CD4-positive, CD25-positive, alpha-beta regulatory T cell (primary cell): ENCODE measurements around the gene PTPN4. TPM values are rescaled to one million over a fixed set of nuclear protein-coding genes. Genes with fewer than 3 reads are reported as not detected.

Experiments
- ATAC-seq, 2 donors: fragments of 150-1000 bp; cut with Tn5 transposase; one replicate each; pipeline ENCODE4 v1.10.0; 2021; ENCODE audit warnings: low read depth in 2 of 2, moderate number of reproducible peaks in 2 of 2, moderate library complexity in 1 of 2
- DNase-seq, 3 donors: peaks; one replicate each; pipeline versions ENCODE4 v3.0.0 to v3.0.0-alpha.2; 2012 to 2022; ENCODE audit warnings: mixed read lengths in 1 of 3
- H3K27ac ChIP-seq: one replicate; pipeline ENCODE4 v1.7.0; 2013; ENCODE audit warnings: mild to moderate bottlenecking, low read length; ENCODE audit not compliant: insufficient read depth, poor library complexity, severe bottlenecking
- H3K27me3 ChIP-seq: one replicate; pipeline ENCODE4 v1.7.0; 2013; ENCODE audit warnings: low read length; ENCODE audit not compliant: control insufficient read depth, insufficient read depth
- H3K36me3 ChIP-seq: one replicate; pipeline ENCODE4 v1.7.0; 2013; ENCODE audit warnings: mild to moderate bottlenecking, low read length, moderate library complexity; ENCODE audit not compliant: control insufficient read depth, insufficient read depth
- H3K4me1 ChIP-seq: 2 replicates; pipeline ENCODE4 v1.7.0; 2013; ENCODE audit warnings: mild to moderate bottlenecking, low read length; ENCODE audit not compliant: insufficient read depth, control insufficient read depth, poor library complexity, severe bottlenecking
- H3K4me3 ChIP-seq: one replicate; pipeline ENCODE4 v1.7.0; 2013; ENCODE audit warnings: low read depth, mild to moderate bottlenecking, low read length, moderate library complexity
- H3K9me3 ChIP-seq, 2 experiments: 1 replicate in 1 of 2; 2 replicates in 1 of 2; pipeline ENCODE4 v1.7.0; 2013; ENCODE audit warnings: low read length in 2 of 2, mild to moderate bottlenecking in 1 of 2, moderate library complexity in 1 of 2; ENCODE audit not compliant: control insufficient read depth in 2 of 2
- H3K27ac Mint-ChIP-seq, 3 donors: one replicate each; pipeline ENCODE4 v1.8.0; 2020 to 2022; ENCODE audit warnings: mild to moderate bottlenecking in 3 of 3, mixed read lengths in 3 of 3, moderate library complexity in 2 of 3
- H3K27me3 Mint-ChIP-seq: one replicate; pipeline ENCODE4 v1.8.0; 2022; ENCODE audit warnings: mild to moderate bottlenecking, mixed read lengths
- H3K36me3 Mint-ChIP-seq: one replicate; pipeline ENCODE4 v1.8.0; 2020; ENCODE audit warnings: mixed read lengths
- H3K4me1 Mint-ChIP-seq, 4 donors: one replicate each; pipeline ENCODE4 v1.8.0; 2020 to 2022; ENCODE audit warnings: mixed read lengths in 4 of 4, mild to moderate bottlenecking in 1 of 4
- H3K4me3 Mint-ChIP-seq, 4 donors: one replicate each; pipeline ENCODE4 v1.8.0; 2020 to 2022; ENCODE audit warnings: mild to moderate bottlenecking in 4 of 4, mixed read lengths in 4 of 4, moderate library complexity in 3 of 4
- H3K9me3 Mint-ChIP-seq, 7 donors: one replicate each; pipeline ENCODE4 v1.8.0; 2020 to 2022; ENCODE audit warnings: mixed read lengths in 7 of 7, mild to moderate bottlenecking in 3 of 7, moderate library complexity in 2 of 7
- polyA plus RNA-seq, 4 donors: library from polyadenylated mRNA; unstranded; fragments of 300-500 nt; fragmentation: Illumina TruSeq; gene quantifications; one replicate each; pipeline ENCODE4 v1.2.3, GENCODE V29; 2021
- total RNA-seq: library from RNA; stranded (reverse); gene quantifications from one replicate; pipeline ENCODE4 v1.2.3, GENCODE V29; 2022

PTPN4 gene
- total and polyA plus RNA-seq, 5 donors from 2014 or later, result 75.2 to 115 (median 110) TPM

DNA sequence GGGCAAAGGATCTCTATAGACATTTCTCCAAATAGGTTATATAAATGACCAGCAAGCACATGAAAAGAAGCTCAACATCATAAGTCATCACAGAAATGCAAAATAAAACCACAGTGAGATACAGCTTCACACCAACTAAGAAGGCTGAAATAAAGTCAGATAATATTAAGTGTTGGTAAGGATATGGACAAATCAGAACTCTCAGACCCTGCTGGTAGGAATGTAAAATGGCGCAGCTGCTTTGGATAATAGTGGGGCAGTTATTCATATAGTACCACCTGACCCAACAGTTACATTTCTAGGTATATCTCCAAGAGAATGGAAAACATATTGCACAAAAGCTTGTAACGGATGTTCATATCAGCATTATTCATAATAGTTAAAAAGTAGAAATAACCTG is 267.2 kb downstream of the PTPN4 start:
- H3K36me3 ChIP-seq, result no peaks in the 10 kb centered on the region
- peaks cover 0 to 3% of the 10 kb centered on the region in 2 experiments for H3K9me3 ChIP-seq
- Mint-ChIP-seq H3K4me1 (peaks cover 0 to 10% (median 1%) of the 10 kb centered on the region in 4 donors), H3K27me3 (peaks cover 11% of the 10 kb centered on the region), H3K36me3 (peaks cover 54% of the 10 kb centered on the region), H3K9me3 (peaks cover 0 to 16% (median 4%) of the 10 kb centered on the region in 7 donors), H3K27ac (no peak overlapping the region), H3K4me3 (no peak overlapping the region)
- H3K4me1 ChIP-seq, result no peaks in the 10 kb centered on the region
- ATAC-seq (no peak), DNase-seq (no peak)
- H3K4me3 ChIP-seq, result no peak overlapping the region
- no peaks in the 10 kb centered on the region for H3K27me3 ChIP-seq
- H3K27ac ChIP-seq, result no peak overlapping the region

DNA sequence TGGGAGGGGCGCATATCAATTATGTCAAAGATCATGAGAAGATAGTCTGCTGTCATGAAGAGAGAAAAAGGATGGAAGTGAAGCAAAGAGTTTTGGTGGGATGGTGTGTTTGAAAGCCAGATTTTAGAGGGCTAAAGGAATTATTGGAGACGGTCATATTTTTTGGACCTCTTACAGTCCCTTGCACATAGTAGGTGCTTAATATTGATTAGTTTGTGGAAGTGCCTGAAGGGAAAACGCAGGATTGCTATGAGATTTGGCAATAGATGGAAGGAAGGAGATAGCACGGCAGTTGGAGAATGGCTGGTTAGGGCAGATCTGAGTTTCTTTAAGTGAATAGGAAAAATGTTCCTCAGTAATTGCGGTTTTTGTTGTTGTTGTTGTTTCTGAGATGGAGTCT is 269.1 kb downstream of the PTPN4 start:
- Histone ChIP-seq H3K27ac (no peak overlapping the region), H3K36me3 (no peaks in the 10 kb centered on the region), H3K4me3 (no peak overlapping the region), H3K4me1 (no peaks in the 10 kb centered on the region), H3K27me3 (no peaks in the 10 kb centered on the region), H3K9me3 (peaks cover 0 to 3% of the 10 kb centered on the region in 2 experiments)
- H3K4me1 Mint-ChIP-seq, result peaks cover 0 to 4% (median under 1%) of the 10 kb centered on the region in 4 donors
- peaks cover 37% of the 10 kb centered on the region for H3K36me3 Mint-ChIP-seq
- H3K9me3 Mint-ChIP-seq, result peaks cover 0 to 12% (median 4%) of the 10 kb centered on the region in 7 donors
- H3K4me3 Mint-ChIP-seq, result no peak overlapping the region
- no peak for ATAC-seq
- H3K27me3 Mint-ChIP-seq, result peaks cover 11% of the 10 kb centered on the region
- DNase-seq, result no peak
- no peak overlapping the region for H3K27ac Mint-ChIP-seq

DNA sequence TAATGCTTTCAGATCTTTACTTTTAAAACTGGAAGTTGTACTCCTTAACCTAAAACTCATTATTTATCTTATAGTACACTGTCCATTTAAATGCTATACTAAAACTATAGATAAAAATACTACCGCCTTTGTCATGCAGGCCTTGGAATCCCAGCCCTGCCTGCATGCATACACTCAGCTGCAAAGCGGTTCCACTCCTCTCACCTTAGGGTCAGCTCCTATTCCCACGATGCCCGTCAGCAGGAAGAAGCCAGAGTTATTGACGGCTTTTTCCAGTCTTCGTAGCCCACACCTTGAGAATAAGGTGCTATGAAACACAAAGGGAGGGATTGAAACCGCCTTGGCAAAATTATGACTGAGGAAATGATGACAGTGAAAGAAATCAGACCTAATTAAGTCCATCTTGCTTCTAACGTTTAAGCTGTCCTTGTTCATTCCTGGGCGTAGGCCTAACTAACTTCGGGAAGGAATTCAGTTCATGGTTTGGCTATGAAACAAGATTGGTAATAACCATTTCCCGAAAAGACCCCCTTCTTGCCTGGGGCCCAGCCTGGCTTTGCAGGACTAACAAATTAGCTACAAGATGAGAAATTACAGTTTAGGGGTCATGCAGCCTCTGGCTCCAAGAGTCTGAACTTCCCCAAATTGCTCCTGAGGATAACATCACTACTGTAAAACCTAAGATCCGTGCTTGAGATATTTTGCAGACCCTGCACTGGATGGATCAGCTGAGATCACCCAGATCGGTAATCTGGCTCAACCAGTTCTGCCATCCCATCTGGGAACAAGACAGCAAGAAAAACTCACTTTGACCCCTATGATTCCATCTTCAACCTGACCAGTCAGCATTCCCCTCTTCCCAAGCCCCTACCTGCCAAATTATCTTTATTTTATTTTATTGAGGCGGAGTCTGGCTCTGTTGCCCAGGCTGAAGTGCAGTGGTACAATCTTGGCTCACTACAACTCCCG is 270.2 kb downstream of the PTPN4 start:
- no peak for DNase-seq
- Mint-ChIP-seq H3K4me3 (no peak overlapping the region), H3K36me3 (peaks cover 29% of the 10 kb centered on the region), H3K9me3 (peaks cover 0 to 10% (median 4%) of the 10 kb centered on the region in 7 donors), H3K27ac (peak overlapping the region in 2 of 3 donors; percentile 15 to 46), H3K27me3 (peaks cover 11% of the 10 kb centered on the region), H3K4me1 (peaks cover 0 to 9% (median 0%) of the 10 kb centered on the region in 4 donors)
- Histone ChIP-seq H3K4me1 (no peaks in the 10 kb centered on the region), H3K36me3 (no peaks in the 10 kb centered on the region), H3K4me3 (no peak overlapping the region), H3K27me3 (no peaks in the 10 kb centered on the region), H3K9me3 (no peaks in the 10 kb centered on the region), H3K27ac (no peak overlapping the region)
- no peak for ATAC-seq

DNA sequence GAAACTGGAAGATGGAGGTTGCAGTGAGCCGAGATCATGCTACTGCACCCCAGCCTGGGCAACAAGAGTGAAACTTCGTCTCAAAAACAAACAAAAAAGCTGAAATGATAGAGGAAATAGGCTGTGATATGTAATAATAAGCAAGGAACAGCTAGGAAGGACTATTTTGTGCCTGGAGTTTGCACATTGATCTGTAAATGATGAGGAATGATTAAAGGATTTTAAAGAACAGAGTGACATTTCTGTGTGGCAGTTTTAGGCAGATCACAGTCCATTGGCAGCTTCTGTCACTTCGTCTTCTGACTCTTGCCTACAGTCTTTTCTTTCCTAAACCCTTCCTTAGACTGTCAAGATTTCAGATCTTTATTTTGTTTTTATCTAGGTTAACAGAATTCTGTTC is 272.6 kb downstream of the PTPN4 start:
- Histone ChIP-seq H3K36me3 (no peaks in the 10 kb centered on the region), H3K4me1 (no peaks in the 10 kb centered on the region), H3K27ac (no peak overlapping the region), H3K9me3 (no peaks in the 10 kb centered on the region), H3K4me3 (no peak overlapping the region), H3K27me3 (no peaks in the 10 kb centered on the region)
- Mint-ChIP-seq H3K4me3 (no peak overlapping the region), H3K27ac (no peak overlapping the region), H3K27me3 (peaks cover 8% of the 10 kb centered on the region), H3K9me3 (peaks cover 0 to 5% (median 0%) of the 10 kb centered on the region in 7 donors), H3K36me3 (peaks cover 20% of the 10 kb centered on the region), H3K4me1 (peaks cover 0 to 7% (median 0%) of the 10 kb centered on the region in 4 donors)
- ATAC-seq (no peak), DNase-seq (no peak)

Other genes starting within 250 kb of the PTPN4 start
- not detected for gene SCTR, start 235.4 kb upstream of the PTPN4 start, total RNA-seq
- gene SCTR, start 235.4 kb upstream of the PTPN4 start, polyA plus RNA-seq, result not detected
- gene CFAP221, start 215.5 kb upstream of the PTPN4 start, total RNA-seq, result not detected
- not detected for gene CFAP221, start 215.5 kb upstream of the PTPN4 start, polyA plus RNA-seq
- gene TMEM177, start 80.7 kb upstream of the PTPN4 start, total RNA-seq, result 6.3 TPM
- 10 to 100 TPM in 3 of 4 donors, 1 to 10 TPM in 1; 6.3 to 15.5 (median 12.2) TPM for gene TMEM177, start 80.7 kb upstream of the PTPN4 start, polyA plus RNA-seq